Raji (cell line): ENCODE measurements around the gene SGSH.

Experiments
- POLR2A ChIP-seq: IDR thresholded peaks from 2 replicates; pipeline ENCODE4 v1.6.1; 2011; ENCODE audit warnings: low read depth, low read length, control low read depth; ENCODE audit not compliant: insufficient read depth

Gene SGSH

DNA sequence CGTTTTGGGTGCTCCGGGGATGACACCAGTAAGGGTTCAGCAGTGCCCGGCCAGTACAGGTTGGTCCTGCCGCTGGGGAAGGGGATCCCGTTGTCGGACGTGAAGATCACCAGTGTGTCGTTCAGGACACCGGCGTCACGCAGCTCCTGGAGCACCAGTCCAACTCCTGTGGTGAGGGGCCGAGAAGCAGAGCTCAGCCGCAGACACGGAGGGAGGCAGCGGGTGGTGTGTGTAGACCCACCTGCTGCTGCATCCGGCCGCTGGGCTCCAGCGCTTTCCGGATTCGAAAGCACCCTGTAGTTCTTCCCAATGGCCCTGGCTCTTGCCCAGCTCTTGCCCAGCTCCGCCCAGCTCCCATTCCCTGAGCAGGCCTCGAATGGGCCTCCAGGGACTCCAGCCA lies 8.0 kb downstream of the SGSH start:
- TF ChIP-seq POLR2A = no peak

GRCh38 chr17:80210348-80211108 lies 9.6 kb downstream of the SGSH start:
- TF ChIP-seq POLR2A = no peak

- TF ChIP-seq POLR2A = no peak
These were observed 10.4 kb downstream of the SGSH start for GRCh38 chr17:80209765-80210164.

GRCh38 chr17:80208050-80208449 lies 12.1 kb downstream of the SGSH start:
- no peak for TF ChIP-seq POLR2A

DNA sequence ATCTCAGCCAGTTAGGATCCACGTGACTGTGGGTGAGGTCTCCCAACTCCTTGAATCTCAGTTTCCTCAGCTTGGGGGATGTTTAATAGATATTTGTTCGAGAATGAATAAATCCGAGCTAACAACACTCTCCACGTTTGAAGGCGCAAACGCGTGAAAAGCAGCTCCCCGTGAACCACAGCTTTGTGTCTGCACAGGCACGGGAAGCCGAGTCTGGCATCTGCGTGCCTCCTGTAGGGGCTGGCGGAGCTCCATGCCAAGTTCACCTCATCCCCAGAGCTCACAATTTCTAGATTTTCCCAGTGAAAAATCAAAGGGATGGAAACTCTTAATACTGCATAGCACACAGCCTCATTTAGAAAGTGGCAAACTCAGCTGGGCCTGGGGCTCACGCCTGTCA lies 14.3 kb downstream of the SGSH start:
- no peak for TF ChIP-seq POLR2A

- TF ChIP-seq POLR2A = no peak
These were observed 15.3 kb downstream of the SGSH start for GRCh38 chr17:80204626-80205468.

DNA sequence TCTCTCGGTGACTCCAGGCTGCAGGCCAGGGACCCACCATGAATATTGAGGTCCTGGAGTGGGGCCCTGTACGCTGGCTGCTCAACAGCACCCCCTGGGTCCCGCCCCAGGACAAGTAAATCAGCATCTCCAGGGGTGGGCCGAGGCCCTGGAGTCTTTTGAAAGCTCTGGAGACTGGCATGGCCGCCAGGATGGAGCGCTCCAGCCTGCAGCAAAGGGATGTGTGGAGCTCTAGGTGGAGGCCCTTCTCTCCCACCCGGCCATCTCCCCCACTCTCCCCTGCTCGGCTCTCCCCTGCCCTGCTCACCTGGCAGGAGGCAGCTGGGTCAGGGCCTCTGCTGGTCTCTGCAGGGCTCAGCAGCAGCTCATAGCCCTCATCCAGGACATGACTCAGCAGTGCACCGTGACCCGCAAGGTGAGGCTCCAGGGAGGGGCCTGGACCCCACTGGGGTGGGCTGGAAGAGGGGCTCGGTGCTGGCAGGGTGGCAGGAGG lies 16.6 kb downstream of the SGSH start:
- TF ChIP-seq POLR2A = no peak

GRCh38 chr17:80202197-80202596 lies 17.9 kb downstream of the SGSH start:
- TF ChIP-seq POLR2A = no peak

DNA sequence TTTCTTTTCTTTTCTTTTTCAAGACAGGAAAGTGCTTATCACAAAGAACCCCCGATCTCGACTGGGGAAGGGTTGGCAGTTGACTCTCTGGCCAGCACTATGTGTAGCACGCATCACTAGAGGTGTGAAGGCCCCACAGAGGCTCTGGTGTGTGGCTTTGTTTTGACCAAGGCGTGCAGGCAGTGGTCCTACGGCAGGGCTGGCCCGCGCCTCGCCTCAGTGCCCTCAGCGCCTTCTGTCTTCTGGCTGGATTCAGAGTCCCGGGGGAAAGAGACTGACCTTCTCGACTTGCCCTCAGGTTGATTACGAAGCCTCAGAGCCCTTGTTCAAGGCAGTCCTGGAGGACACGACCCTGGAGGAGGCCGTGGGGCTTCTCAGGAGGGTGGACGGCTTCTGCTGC lies 18.7 kb downstream of the SGSH start:
- no peak for TF ChIP-seq POLR2A

GRCh38 chr17:80198144-80198661 lies 21.9 kb downstream of the SGSH start:
- no peak for TF ChIP-seq POLR2A

- no peak for TF ChIP-seq POLR2A
These were observed 23.5 kb downstream of the SGSH start for GRCh38 chr17:80196652-80197051.

GRCh38 chr17:80195671-80196529 lies 24.2 kb downstream of the SGSH start:
- no peak for TF ChIP-seq POLR2A

DNA sequence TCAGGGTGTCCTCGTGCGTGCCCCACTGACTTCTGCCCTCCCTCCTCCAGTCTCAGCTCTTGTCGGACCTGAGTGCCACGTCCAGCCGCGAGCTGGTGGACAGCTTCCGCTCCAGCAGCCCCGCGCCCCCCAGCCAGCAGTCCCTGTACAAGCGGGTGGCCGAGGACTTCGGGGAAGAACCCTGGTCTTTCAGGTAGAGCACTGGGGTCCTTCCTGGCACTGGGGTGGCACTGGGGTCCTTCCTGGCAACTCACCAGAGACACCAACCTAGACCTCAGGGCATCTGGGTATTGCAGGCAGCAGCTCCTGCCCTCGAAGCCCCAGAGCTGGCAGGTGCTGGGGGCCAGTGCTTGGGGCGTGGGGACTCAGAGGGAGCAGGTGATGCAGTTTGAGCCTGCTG lies 25.0 kb downstream of the SGSH start:
- TF ChIP-seq POLR2A = no peak

DNA sequence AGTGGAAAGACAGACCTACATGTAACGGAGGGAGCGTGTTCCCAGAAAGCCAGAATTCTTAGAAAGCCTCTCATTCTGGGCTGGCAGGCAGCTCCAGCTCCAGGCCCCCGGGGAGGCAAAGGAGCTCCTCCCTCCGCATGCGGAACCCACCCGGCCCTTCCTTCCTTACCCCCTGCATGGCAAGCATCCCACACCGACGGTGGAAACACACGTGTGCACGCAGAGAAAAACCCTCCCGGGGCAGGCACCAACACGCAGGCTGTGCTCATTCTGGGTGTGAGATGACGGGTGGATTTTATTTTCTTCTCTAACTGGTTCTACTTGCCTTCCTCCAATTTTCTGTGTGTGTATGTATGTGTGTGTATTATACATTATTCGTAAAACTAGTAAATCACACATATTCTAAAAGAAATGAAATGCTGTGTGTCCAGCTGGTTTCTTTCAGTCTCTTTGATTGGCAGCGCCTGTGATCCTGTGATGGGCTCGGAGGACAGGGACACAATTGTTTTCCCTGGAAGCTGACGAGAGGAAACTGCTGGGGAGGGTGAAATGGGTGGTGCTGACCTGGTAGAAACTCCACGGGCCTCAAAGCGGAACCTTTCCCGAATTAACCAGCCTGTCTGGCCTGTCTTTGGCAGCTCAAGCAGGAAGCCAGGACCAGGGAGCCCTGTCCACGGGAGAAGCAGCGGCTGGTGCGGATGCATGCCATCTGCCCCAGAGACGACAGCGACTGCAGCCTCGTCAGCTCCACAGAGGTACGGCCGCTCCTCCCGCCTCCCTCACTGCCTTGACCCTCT lies 28.1 kb downstream of the SGSH start:
- TF ChIP-seq POLR2A = no peak
